SH-SY5Y (cell line): ENCODE data around the gene AFF1.

Experiments
- GATA2 ChIP-seq: IDR thresholded peaks from 2 replicates; pipeline ENCODE4 v1.6.1; 2011; ENCODE audit warnings: mild to moderate bottlenecking, low read depth, low read length
- GATA3 ChIP-seq: IDR thresholded peaks from 2 replicates; pipeline ENCODE4 v1.6.1; 2011; ENCODE audit warnings: low read depth, mild to moderate bottlenecking, low read length, moderate library complexity

DNA sequence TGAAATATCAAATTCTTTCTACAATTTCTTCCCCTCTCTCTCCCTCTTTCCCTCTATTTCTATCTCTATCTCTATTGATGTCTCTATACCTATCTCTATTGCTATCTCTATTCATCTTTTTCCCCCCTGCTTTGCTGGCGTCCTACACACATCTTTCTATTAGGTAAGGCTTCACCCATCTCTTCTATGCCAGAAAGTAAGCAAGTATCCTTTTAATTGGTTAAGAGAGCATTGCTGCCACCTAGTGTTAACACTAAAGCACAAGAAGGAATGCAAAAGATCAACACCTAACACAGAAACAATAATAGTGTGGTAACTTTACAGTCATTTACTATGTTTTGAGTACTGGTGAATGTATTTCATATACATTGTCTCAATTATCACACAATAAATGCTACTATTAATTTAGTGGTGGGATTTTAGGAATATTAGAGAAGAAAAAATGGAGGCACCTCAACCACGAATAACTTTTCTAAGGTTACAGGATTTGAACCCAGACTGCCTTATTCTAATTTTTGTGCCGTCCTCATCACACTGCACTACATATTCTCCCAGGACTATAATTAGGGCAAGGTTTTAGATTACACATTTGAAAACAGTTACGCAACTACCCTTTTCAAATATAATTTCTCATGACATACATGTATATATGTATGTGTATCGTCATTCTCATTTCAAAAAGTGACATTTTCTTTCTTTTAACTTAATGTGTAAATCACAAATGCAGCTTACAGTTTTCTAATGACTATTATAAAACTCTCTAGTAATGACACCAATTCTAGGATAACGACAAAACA is 38.9 kb upstream of the AFF1 start:
- TF ChIP-seq GATA2 (no peak), GATA3 (no peak)
